ENCODE data around the gene BTBD16. TPM values are rescaled to one million over a fixed set of nuclear protein-coding genes. Genes with fewer than 3 reads are reported as not detected.

BTBD16 gene
- total and polyA plus RNA-seq, 10 of the 15 experiments (the other 5 are each of a cell fraction or from before 2014, with no cell fraction given): 0.11 TPM; not detected in 9

GRCh38 chr10:122298598-122299301 lies 27.7 kb downstream of the BTBD16 start:
- no peaks in the 10 kb centered on the region for H3K79me2 ChIP-seq (ENCODE audit: control insufficient read depth, insufficient read depth, low read length)
- intact Hi-C loops (cut with micrococcal nuclease; ENCODE audit: unreplicated experiment) (loop anchor here (1.0 to 5.0 kb wide), 3 partner anchors 137 to 404 kb away; no protein-coding TSS in a partner anchor), in situ Hi-C loops (cut with MboI) (loop anchor here (5.0 kb wide), 2 partner anchors 134 to 269 kb away; no protein-coding TSS in a partner anchor)
- no peaks in the 10 kb centered on the region; the same call in 2 of the 3 replicates for H3K9me3 ChIP-seq (replicated peaks; ENCODE audit: control insufficient read depth, insufficient read depth, low read length)
- FAIRE-seq: peak; percentile 94
- ChIA-PET SMC1A (ENCODE audit: uncharacterized antibody, unreplicated experiment) (interaction anchor here (0.6 to 2.3 kb wide), 8 partner anchors 13 to 266 kb away, joined by 3 to 57 read pairs (median 4); no protein-coding TSS in a partner anchor), RAD21 (ENCODE audit: unreplicated experiment) (interaction anchor here (0.7 to 3.6 kb wide), 9 partner anchors 19 to 267 kb away, joined by 3 to 46 read pairs (median 5); no protein-coding TSS in a partner anchor), POLR2A (no interaction called here), CTCF (interaction anchor here (0.7 to 4.3 kb wide), 25 partner anchors 8 to 267 kb away, joined by 3 to 117 read pairs (median 5); partner anchors contain the start of gene PLEKHA1)
- H3K4me2 ChIP-seq (ENCODE audit: control insufficient read depth, insufficient read depth): no peak overlapping the region
- H3K27ac ChIP-seq (ENCODE audit: control insufficient read depth, insufficient read depth): no peak overlapping the region
- no peak for DNase-seq (ENCODE audit: low read depth, low spot score)
- H3K36me3 ChIP-seq (ENCODE audit: control insufficient read depth in 2 of 2, insufficient read depth in 2 of 2, low read length in 1 of 2): no peaks in the 10 kb centered on the region
- 28% methylated on average over 15 of the region's 15 CpGs for WGBS (ENCODE audit: insufficient coverage, insufficient replicate concordance, low lambda C conversion rate, missing lambda C conversion rate)
- H3K4me1 ChIP-seq (ENCODE audit: control insufficient read depth, insufficient read depth, low read length): peaks cover 5% of the 10 kb centered on the region
- no peaks in the 10 kb centered on the region; a peak in 1 of 4 replicates for H3K27me3 ChIP-seq (replicated peaks in 1 of 2; ENCODE audit: control insufficient read depth in 2 of 2, insufficient read depth in 2 of 2, low read length in 1 of 2)
- no peak overlapping the region for H3K9ac ChIP-seq (ENCODE audit: control insufficient read depth, insufficient read depth, low read length)
- peak; percentile 95 for ATAC-seq
- no peaks in the 10 kb centered on the region for H4K20me1 ChIP-seq (ENCODE audit: control insufficient read depth, insufficient read depth)
- TF ChIP-seq YY1 (IDR thresholded peaks at IDR 0.05; ENCODE audit: low read depth, low read length) (peak; percentile 68), PAX5 (IDR thresholded peaks at IDR 0.05; ENCODE audit: borderline replicate concordance, low read depth, low read length) (no peak), CHD1 (IDR thresholded peaks at IDR 0.05; ENCODE audit: low read depth, low read length) (no peak), MAX (IDR thresholded peaks at IDR 0.05; ENCODE audit: low read depth, low read length) (peak; percentile 73; the same call in 1 of the 2 replicates), CTCF (IDR thresholded peaks at IDR 0.05 in 2 of 3, conservative IDR thresholded peaks at IDR 0.05 in 1 of 3; ENCODE audit: control insufficient read depth in 2 of 3, extremely low read depth in 1 of 3, insufficient read depth in 1 of 3, low read depth in 3 of 3, low read length in 3 of 3) (peak; percentile 87 to 88 (median 87)), RAD21 (IDR thresholded peaks at IDR 0.05; ENCODE audit: insufficient read depth, low read depth, low read length) (peak; percentile 93), RB1 (IDR thresholded peaks at IDR 0.05; ENCODE audit: borderline replicate concordance) (0 out of 2 replicates have a peak, but pooled peaks have one; percentile 53), CREM (IDR thresholded peaks at IDR 0.05; ENCODE audit: low read depth) (peak; percentile 47; the same call in 1 of the 2 replicates), ELK1 (IDR thresholded peaks at IDR 0.05; ENCODE audit: low read depth, low read length) (peak; percentile 39; the same call in 1 of the 2 replicates), TCF12 (IDR thresholded peaks at IDR 0.05; ENCODE audit: low read depth, low read length) (no peak), SMC3 (IDR thresholded peaks at IDR 0.05; ENCODE audit: borderline replicate concordance, low read length) (peak; percentile 94), FOXM1 (IDR thresholded peaks at IDR 0.05; ENCODE audit: low read depth, low read length) (no peak), CREB1 (IDR thresholded peaks at IDR 0.05; ENCODE audit: low read depth) (0 out of 2 replicates have a peak, but pooled peaks have one; percentile 27), ZNF384 (IDR thresholded peaks at IDR 0.05; ENCODE audit: borderline replicate concordance, low read depth, low read length) (peak; percentile 75), MEF2B (IDR thresholded peaks at IDR 0.05; ENCODE audit: partially characterized antibody, poor library complexity, severe bottlenecking) (no peak), GABPA (IDR thresholded peaks at IDR 0.05; ENCODE audit: low read depth) (no peak)
- H3K4me3 ChIP-seq: no peak overlapping the region
- 0 out of 2 replicates have a peak overlapping the region, but pooled peaks have one; percentile 40 for H2AFZ ChIP-seq (ENCODE audit: control insufficient read depth, low read depth, low read length)
- BruUV-seq (replicated peaks): no TSS peak
